MM.1S (cell line): ENCODE data around the gene LMX1B.

Experiments
- CTCF ChIP-seq: fragments of 300-600 bp; sonication (generic); IDR thresholded peaks from 2 replicates; pipeline ENCODE4 v1.5.1; 2016; ENCODE audit warnings: antibody characterized with exemption, low read length, mixed read lengths
- EZH2 ChIP-seq: fragments of 300-600 bp; sonication (generic); optimal IDR thresholded peaks from 2 replicates; pipeline ENCODE3; 2017; ENCODE audit warnings: low read depth, mild to moderate bottlenecking, antibody characterized with exemption, low read length, mixed read lengths

GRCh38 chr9:126698756-126699155 is 85.0 kb downstream of the LMX1B start:
- TF ChIP-seq CTCF (no peak), EZH2 (no peak)
